Liver (tissue), 9 donors: ENCODE data around the gene CELF2. TPM values are rescaled to one million over a fixed set of nuclear protein-coding genes. Genes with fewer than 3 reads are reported as not detected.

ENCODE experiments used
- DNase-seq: peaks from one replicate; pipeline ENCODE4 v3.0.0-alpha.2; 2017; ENCODE audit warnings: low spot score
- H3K27ac ChIP-seq, 2 donors: one replicate each; pipeline ENCODE4 v1.7.0; 2013; ENCODE audit warnings: inconsistent platforms in 2 of 2, low read length in 2 of 2, control low read depth in 1 of 2, low read depth in 1 of 2, mild to moderate bottlenecking in 1 of 2
- H3K27me3 ChIP-seq, 4 donors: one replicate each; pipeline versions ENCODE4 v1.6.1 to v1.7.0; 2013; ENCODE audit warnings: low read length in 3 of 4, inconsistent platforms in 1 of 4, mild to moderate bottlenecking in 1 of 4, moderate library complexity in 1 of 4; ENCODE audit not compliant: control insufficient read depth in 4 of 4, insufficient read depth in 4 of 4
- H3K36me3 ChIP-seq, 4 donors: one replicate each; pipeline versions ENCODE4 v1.6.1 to v1.7.0; 2013; ENCODE audit warnings: low read length in 3 of 4, mild to moderate bottlenecking in 3 of 4, low read depth in 1 of 4, moderate library complexity in 1 of 4; ENCODE audit not compliant: control insufficient read depth in 4 of 4, insufficient read depth in 3 of 4
- H3K4me1 ChIP-seq, 4 donors: one replicate each; pipeline versions ENCODE4 v1.6.1 to v1.7.0; 2013; ENCODE audit warnings: low read length in 3 of 4, mild to moderate bottlenecking in 3 of 4, moderate library complexity in 1 of 4; ENCODE audit not compliant: control insufficient read depth in 4 of 4, insufficient read depth in 4 of 4
- H3K4me3 ChIP-seq, 3 donors: one replicate each; pipeline versions ENCODE4 v1.6.1 to v1.7.0; 2013; ENCODE audit warnings: low read length in 3 of 3, control low read depth in 1 of 3, low read depth in 1 of 3, mild to moderate bottlenecking in 1 of 3
- H3K9ac ChIP-seq, 2 donors: one replicate each; pipeline ENCODE4 v1.7.0; 2013; ENCODE audit warnings: low read length in 2 of 2, mild to moderate bottlenecking in 2 of 2, moderate library complexity in 2 of 2, control low read depth in 1 of 2, low read depth in 1 of 2
- H3K9me3 ChIP-seq, 4 donors: one replicate each; pipeline versions ENCODE4 v1.6.1 to v1.7.0; 2013; ENCODE audit warnings: low read length in 3 of 4; ENCODE audit not compliant: control insufficient read depth in 4 of 4
- EGR1 ChIP-seq, 2 donors: IDR thresholded peaks; 2 replicates each; pipeline ENCODE4 v1.6.1; 2016 to 2018; ENCODE audit warnings: antibody characterized with exemption in 2 of 2, low read depth in 2 of 2
- FOXA1 ChIP-seq: IDR thresholded peaks from 2 replicates; pipeline ENCODE4 v1.6.1; 2016; ENCODE audit warnings: antibody characterized with exemption
- FOXA2 ChIP-seq: IDR thresholded peaks from 2 replicates; pipeline ENCODE4 v1.6.1; 2016; ENCODE audit warnings: antibody characterized with exemption
- HNF4A ChIP-seq, 2 donors: conservative IDR thresholded peaks; 2 replicates each; pipeline ENCODE4 v1.6.1; 2016; ENCODE audit warnings: antibody characterized with exemption in 2 of 2, mild to moderate bottlenecking in 2 of 2
- HNF4G ChIP-seq: IDR thresholded peaks from 2 replicates; pipeline ENCODE4 v1.6.1; 2016; ENCODE audit warnings: antibody characterized with exemption
- JUND ChIP-seq, 2 donors: IDR thresholded peaks; 2 replicates each; pipeline ENCODE4 v1.6.1; 2016; ENCODE audit warnings: antibody characterized with exemption in 2 of 2
- NR2F2 ChIP-seq: IDR thresholded peaks from 2 replicates; pipeline ENCODE4 v1.6.1; 2016; ENCODE audit warnings: antibody characterized with exemption
- RAD21 ChIP-seq, 2 donors: IDR thresholded peaks; 2 replicates each; pipeline ENCODE4 v1.6.1; 2016; ENCODE audit warnings: antibody characterized with exemption in 2 of 2, mild to moderate bottlenecking in 2 of 2
- RXRA ChIP-seq, 2 donors: IDR thresholded peaks; 2 replicates each; pipeline ENCODE4 v1.6.1; 2017 to 2018; ENCODE audit warnings: antibody characterized with exemption in 2 of 2, mild to moderate bottlenecking in 1 of 2
- SP1 ChIP-seq: IDR thresholded peaks from 2 replicates; pipeline ENCODE4 v1.6.1; 2018; ENCODE audit warnings: antibody characterized with exemption, mild to moderate bottlenecking
- YY1 ChIP-seq: IDR thresholded peaks from 2 replicates; pipeline ENCODE4 v1.6.1; 2016; ENCODE audit warnings: antibody characterized with exemption, mild to moderate bottlenecking
- WGBS: extraction: QIAGEN DNeasy Blood & Tissue Kit; methylation state at CpG from one replicate; pipeline ENCODE4 v1.1.7; 2013; 5-methylcytosine and 5-hydroxymethylcytosine counted together
- polyA plus RNA-seq, 2 donors: library from polyadenylated mRNA; stranded (reverse) in 1 of 2; unstranded in 1 of 2; fragments of 200-250 nt in 1 of 2; fragments of >200 nt in 1 of 2; fragmentation: Nextera tagmentation in 1 of 2; extraction: Ambion mirVana in 1 of 2; gene quantifications; one replicate each; pipeline versions ENCODE4 v1.2.1 to v1.2.3, GENCODE V29; 2013 to 2015
- total RNA-seq, 2 donors: library from RNA; depleted of rRNA; stranded (reverse); fragments of >200 nt; gene quantifications; one replicate each; pipeline ENCODE4 v1.2.3, GENCODE V29; 2014
- TF ChIP-seq, protein P1 (sequence below): IDR thresholded peaks from 2 replicates; pipeline ENCODE4 v1.6.1; 2016; ENCODE audit warnings: antibody characterized with exemption
- TF ChIP-seq, protein P2 (sequence below): IDR thresholded peaks from 2 replicates; pipeline ENCODE4 v1.6.1; 2016; ENCODE audit warnings: antibody characterized with exemption, mild to moderate bottlenecking
- TF ChIP-seq, protein P3 (sequence below): IDR thresholded peaks from 2 replicates; pipeline ENCODE4 v1.6.1; 2016; ENCODE audit warnings: antibody characterized with exemption
- TF ChIP-seq, protein P4 (sequence below): fragments of 150-350 bp; IDR thresholded peaks from 2 replicates; pipeline ENCODE4 v1.5.1; 2017; ENCODE audit warnings: improper control_type of control experiment, low read depth, low read length; ENCODE audit not compliant: missing input control
- donor health status: healthy.
- donor health status: healthy.
- donor health status: healthy.
- donor health status: healthy.
- donor health status: healthy.

Gene CELF2
- total and polyA plus RNA-seq, 4 donors, result 1.4 to 8.5 (median 5.6) TPM

DNA sequence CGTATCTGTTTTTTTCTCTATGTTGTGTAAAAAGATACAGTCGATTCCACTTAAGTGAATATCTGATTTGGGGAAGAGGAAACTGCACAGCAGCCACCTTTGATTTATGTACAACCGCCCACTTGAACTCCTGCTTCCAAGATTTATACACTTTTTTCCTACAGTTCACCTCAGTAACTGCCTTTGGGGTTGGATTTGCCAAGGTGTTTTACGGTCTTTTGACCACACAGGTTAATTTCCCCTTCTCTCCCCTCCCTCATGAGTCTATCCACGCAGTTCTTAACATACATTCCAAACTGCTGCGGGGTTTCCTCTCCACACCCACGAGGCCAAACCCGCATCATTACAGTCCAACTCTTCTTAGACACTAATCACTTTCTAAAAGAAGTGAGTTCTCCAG is 316.8 kb downstream of the CELF2 start:
- 81% methylated on average over 8 of the region's 8 CpGs for WGBS
- Histone ChIP-seq H3K27me3 (peaks cover 0 to 2% (median 0%) of the 10 kb centered on the region in 4 donors), H3K9ac (no peak overlapping the region), H3K36me3 (no peaks in the 10 kb centered on the region), H3K9me3 (no peaks in the 10 kb centered on the region), H3K4me1 (peaks cover 0 to 3% (median 0%) of the 10 kb centered on the region in 4 donors), H3K4me3 (no peak overlapping the region), H3K27ac (no peak overlapping the region)
- no peak for TF ChIP-seq EGR1 (IDR thresholded peaks at IDR 0.05; ENCODE audit: low read depth in 2 of 2)
- no peak for TF ChIP-seq NR2F2
- no peak for TF ChIP-seq HNF4A (conservative IDR thresholded peaks at IDR 0.05)
- TF ChIP-seq FOXA1, result no peak
- TF ChIP-seq RXRA (IDR thresholded peaks at IDR 0.05), result no peak
- TF ChIP-seq, protein P1, sequence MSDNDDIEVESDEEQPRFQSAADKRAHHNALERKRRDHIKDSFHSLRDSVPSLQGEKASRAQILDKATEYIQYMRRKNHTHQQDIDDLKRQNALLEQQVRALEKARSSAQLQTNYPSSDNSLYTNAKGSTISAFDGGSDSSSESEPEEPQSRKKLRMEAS, result no peak
- DNase-seq, result no peak

DNA sequence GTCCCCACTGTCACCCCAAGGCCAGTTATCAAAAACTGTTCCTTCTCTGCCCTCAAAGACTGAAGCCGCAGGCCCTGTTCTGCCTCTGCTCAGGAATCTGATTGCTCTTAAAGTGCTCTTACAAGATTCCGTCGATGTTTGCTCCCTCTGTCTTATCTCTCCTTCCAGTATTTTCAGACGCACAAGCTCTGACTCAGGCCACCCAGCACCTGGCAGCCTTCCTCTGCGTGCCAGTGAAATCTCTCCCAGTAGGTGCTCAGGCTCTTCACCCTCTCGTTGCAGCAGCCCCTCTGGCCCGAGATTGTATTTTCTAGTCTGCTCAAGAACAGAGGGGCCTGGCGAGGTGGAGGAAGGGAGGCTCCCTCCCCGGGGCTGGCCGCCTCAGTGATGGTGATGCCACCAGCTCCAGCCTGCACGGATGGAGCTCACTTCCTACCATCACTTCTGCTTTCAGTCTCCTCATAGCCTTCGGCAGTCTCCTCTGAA is 317.5 kb downstream of the CELF2 start:
- Histone ChIP-seq H3K4me1 (peaks cover 0 to 3% (median 0%) of the 10 kb centered on the region in 4 donors), H3K36me3 (no peaks in the 10 kb centered on the region), H3K4me3 (no peak overlapping the region), H3K27me3 (peaks cover 0 to 2% (median 0%) of the 10 kb centered on the region in 4 donors), H3K9me3 (no peaks in the 10 kb centered on the region), H3K9ac (no peak overlapping the region), H3K27ac (no peak overlapping the region)
- WGBS, result 62% methylated on average over 12 of the region's 12 CpGs
- DNase-seq, result no peak
- TF ChIP-seq JUND (IDR thresholded peaks at IDR 0.05) (no peak), SP1 (no peak), FOXA1 (no peak), EGR1 (IDR thresholded peaks at IDR 0.05; ENCODE audit: low read depth in 2 of 2) (no peak), HNF4G (no peak), YY1 (no peak), RAD21 (IDR thresholded peaks at IDR 0.05) (no peak), NR2F2 (no peak), RXRA (IDR thresholded peaks at IDR 0.05) (no peak), FOXA2 (no peak)
- TF ChIP-seq, protein P2, sequence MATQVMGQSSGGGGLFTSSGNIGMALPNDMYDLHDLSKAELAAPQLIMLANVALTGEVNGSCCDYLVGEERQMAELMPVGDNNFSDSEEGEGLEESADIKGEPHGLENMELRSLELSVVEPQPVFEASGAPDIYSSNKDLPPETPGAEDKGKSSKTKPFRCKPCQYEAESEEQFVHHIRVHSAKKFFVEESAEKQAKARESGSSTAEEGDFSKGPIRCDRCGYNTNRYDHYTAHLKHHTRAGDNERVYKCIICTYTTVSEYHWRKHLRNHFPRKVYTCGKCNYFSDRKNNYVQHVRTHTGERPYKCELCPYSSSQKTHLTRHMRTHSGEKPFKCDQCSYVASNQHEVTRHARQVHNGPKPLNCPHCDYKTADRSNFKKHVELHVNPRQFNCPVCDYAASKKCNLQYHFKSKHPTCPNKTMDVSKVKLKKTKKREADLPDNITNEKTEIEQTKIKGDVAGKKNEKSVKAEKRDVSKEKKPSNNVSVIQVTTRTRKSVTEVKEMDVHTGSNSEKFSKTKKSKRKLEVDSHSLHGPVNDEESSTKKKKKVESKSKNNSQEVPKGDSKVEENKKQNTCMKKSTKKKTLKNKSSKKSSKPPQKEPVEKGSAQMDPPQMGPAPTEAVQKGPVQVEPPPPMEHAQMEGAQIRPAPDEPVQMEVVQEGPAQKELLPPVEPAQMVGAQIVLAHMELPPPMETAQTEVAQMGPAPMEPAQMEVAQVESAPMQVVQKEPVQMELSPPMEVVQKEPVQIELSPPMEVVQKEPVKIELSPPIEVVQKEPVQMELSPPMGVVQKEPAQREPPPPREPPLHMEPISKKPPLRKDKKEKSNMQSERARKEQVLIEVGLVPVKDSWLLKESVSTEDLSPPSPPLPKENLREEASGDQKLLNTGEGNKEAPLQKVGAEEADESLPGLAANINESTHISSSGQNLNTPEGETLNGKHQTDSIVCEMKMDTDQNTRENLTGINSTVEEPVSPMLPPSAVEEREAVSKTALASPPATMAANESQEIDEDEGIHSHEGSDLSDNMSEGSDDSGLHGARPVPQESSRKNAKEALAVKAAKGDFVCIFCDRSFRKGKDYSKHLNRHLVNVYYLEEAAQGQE, result no peak
- TF ChIP-seq, protein P3, sequence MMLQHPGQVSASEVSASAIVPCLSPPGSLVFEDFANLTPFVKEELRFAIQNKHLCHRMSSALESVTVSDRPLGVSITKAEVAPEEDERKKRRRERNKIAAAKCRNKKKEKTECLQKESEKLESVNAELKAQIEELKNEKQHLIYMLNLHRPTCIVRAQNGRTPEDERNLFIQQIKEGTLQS, result no peak
- TF ChIP-seq, protein P4, sequence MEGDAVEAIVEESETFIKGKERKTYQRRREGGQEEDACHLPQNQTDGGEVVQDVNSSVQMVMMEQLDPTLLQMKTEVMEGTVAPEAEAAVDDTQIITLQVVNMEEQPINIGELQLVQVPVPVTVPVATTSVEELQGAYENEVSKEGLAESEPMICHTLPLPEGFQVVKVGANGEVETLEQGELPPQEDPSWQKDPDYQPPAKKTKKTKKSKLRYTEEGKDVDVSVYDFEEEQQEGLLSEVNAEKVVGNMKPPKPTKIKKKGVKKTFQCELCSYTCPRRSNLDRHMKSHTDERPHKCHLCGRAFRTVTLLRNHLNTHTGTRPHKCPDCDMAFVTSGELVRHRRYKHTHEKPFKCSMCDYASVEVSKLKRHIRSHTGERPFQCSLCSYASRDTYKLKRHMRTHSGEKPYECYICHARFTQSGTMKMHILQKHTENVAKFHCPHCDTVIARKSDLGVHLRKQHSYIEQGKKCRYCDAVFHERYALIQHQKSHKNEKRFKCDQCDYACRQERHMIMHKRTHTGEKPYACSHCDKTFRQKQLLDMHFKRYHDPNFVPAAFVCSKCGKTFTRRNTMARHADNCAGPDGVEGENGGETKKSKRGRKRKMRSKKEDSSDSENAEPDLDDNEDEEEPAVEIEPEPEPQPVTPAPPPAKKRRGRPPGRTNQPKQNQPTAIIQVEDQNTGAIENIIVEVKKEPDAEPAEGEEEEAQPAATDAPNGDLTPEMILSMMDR, result no peak
